ENCODE results near the gene TLR2.

TLR2 gene

GRCh38 chr4:153643406-153644383, 40.4 kb upstream of the TLR2 start:
- no peak for TF ChIP-seq Cebpa-rat (IDR thresholded peaks at IDR 0.05)
- H3K4me2 ChIP-seq = peak overlapping the region; percentile 35
- no peaks in the 10 kb centered on the region; the same call in 1 of the 2 replicates for H3K9me3 ChIP-seq

GRCh38 chr4:153645183-153645582, 38.9 kb upstream of the TLR2 start:
- Histone ChIP-seq H4K20me1 (no peaks in the 10 kb centered on the region), H3K9me3 (no peaks in the 10 kb centered on the region; the same call in 1 of the 2 replicates), H3K4me2 (no peak overlapping the region), H3K9ac (no peak overlapping the region), H3K4me1 (peaks cover 50% of the 10 kb centered on the region), H3K4me3 (no peak overlapping the region), H3K36me3 (no peaks in the 10 kb centered on the region; the same call in 1 of the 2 replicates), H3K27me3 (no peaks in the 10 kb centered on the region), H3K27ac (no peak overlapping the region)
- no peak for TF ChIP-seq Cebpa-rat (IDR thresholded peaks at IDR 0.05)

More at GRCh38 chr4:153643406-153644383, 40.4 kb upstream of the TLR2 start:
- Histone ChIP-seq H3K4me3 (no peak overlapping the region), H3K9ac (no peak overlapping the region), H3K27me3 (no peaks in the 10 kb centered on the region), H4K20me1 (0 out of 2 replicates have a peak, but pooled peaks cover 5% of the 10 kb centered on the region), H3K36me3 (peaks cover 3% of the 10 kb centered on the region), H3K4me1 (peaks cover 64% of the 10 kb centered on the region), H3K27ac (no peak overlapping the region)

- H4K20me1 ChIP-seq = no peaks in the 10 kb centered on the region
- H3K36me3 ChIP-seq = no peaks in the 10 kb centered on the region; the same call in 1 of the 2 replicates
- no peak for TF ChIP-seq Cebpa-rat (IDR thresholded peaks at IDR 0.05)
- H3K9me3 ChIP-seq = no peaks in the 10 kb centered on the region; the same call in 1 of the 2 replicates
- no peak overlapping the region for H3K4me3 ChIP-seq
- H3K4me1 ChIP-seq = peaks cover 47% of the 10 kb centered on the region
- H3K9ac ChIP-seq = no peak overlapping the region
- no peak overlapping the region for H3K4me2 ChIP-seq
- H3K27me3 ChIP-seq = no peaks in the 10 kb centered on the region
- no peak overlapping the region for H3K27ac ChIP-seq
Observed at GRCh38 chr4:153646261-153646660, 37.8 kb upstream of the TLR2 start.

- no peak overlapping the region for H3K4me3 ChIP-seq
- H3K36me3 ChIP-seq = no peaks in the 10 kb centered on the region; the same call in 1 of the 2 replicates
- no peaks in the 10 kb centered on the region for H4K20me1 ChIP-seq
- H3K4me2 ChIP-seq = no peak overlapping the region
- no peak overlapping the region for H3K27ac ChIP-seq
- H3K4me1 ChIP-seq = peaks cover 47% of the 10 kb centered on the region
- TF ChIP-seq Cebpa-rat (IDR thresholded peaks at IDR 0.05) = no peak
- H3K9ac ChIP-seq = no peak overlapping the region
- H3K9me3 ChIP-seq = no peaks in the 10 kb centered on the region; the same call in 1 of the 2 replicates
- H3K27me3 ChIP-seq = no peaks in the 10 kb centered on the region
Observed at GRCh38 chr4:153646978-153647377, 37.1 kb upstream of the TLR2 start.

DNA sequence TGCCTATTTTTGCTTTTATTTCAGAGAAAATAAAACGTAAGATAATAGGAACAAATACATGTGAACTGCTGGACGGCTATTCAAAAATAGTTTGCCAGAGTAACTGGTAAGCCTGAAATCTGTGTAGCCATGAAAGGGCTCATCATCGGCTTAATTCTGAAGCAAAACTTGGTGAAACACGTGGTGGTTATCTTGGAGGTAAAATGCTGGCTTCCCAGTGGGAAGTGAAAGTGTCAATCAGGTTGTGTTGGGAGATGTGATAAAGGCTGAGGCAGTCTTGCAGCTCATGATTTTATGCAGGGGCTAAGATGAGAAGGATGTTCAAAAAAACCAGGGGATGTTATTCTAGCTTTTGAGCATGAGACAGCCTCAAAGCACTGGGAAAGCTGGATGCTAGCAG, 36.1 kb upstream of the TLR2 start:
- H3K9ac ChIP-seq = no peak overlapping the region
- no peaks in the 10 kb centered on the region; the same call in 1 of the 2 replicates for H3K9me3 ChIP-seq
- no peak for TF ChIP-seq Cebpa-rat (IDR thresholded peaks at IDR 0.05)
- no peak overlapping the region for H3K4me3 ChIP-seq
- H3K4me2 ChIP-seq = peak overlapping the region; percentile 44
- H4K20me1 ChIP-seq = no peaks in the 10 kb centered on the region
- peaks cover 48% of the 10 kb centered on the region for H3K4me1 ChIP-seq
- no peaks in the 10 kb centered on the region for H3K27me3 ChIP-seq
- H3K27ac ChIP-seq = no peak overlapping the region
- H3K36me3 ChIP-seq = no peaks in the 10 kb centered on the region; the same call in 1 of the 2 replicates

DNA sequence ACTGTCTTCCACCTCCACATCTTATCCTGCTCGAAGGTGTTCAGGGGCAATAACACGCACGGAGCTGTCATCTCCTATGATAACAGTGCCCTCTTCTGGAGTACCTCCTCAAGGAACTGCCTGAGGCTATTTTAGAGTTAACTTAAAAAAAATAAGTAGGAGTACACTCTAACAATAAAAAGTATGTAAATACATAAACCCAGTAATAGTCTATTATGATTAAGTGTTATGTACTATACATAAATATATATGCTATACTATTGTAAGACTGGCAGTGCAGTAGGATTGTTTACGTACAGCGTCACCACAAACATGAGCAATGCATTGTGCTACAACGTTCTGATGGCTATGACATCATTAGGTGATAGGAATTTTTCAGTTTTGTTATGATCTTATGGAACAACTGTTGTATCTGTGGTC, 34.5 kb upstream of the TLR2 start:
- Histone ChIP-seq H3K4me2 (no peak overlapping the region), H3K27ac (no peak overlapping the region)
- TF ChIP-seq Cebpa-rat (IDR thresholded peaks at IDR 0.05) = no peak

DNA sequence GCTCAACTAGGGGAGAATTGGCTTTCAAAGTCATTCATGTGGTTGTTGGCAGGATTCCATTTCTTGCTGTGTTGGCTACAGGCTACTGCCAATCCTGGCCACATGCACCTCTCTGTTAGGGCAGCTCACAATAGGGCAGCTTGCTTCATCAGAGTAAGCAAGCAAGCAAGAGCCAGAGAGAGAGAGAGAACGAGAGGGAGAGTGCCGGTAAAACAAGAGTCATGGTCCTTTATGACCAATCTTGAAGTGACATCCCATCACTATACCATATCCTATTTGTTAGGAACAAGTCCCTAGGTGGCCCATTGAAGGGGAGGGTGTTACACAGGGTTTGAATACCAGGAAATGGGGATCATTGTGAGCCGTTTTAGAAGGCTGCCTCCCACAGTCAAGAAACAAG, 33.0 kb upstream of the TLR2 start:
- Histone ChIP-seq H3K9ac (no peak overlapping the region), H3K4me2 (peak overlapping the region; percentile 51), H3K36me3 (no peaks in the 10 kb centered on the region; the same call in 1 of the 2 replicates), H4K20me1 (no peaks in the 10 kb centered on the region), H3K27me3 (no peaks in the 10 kb centered on the region), H3K9me3 (no peaks in the 10 kb centered on the region), H3K27ac (peak overlapping the region; percentile 43), H3K4me1 (peaks cover 43% of the 10 kb centered on the region), H3K4me3 (no peak overlapping the region)
- TF ChIP-seq Cebpa-rat (IDR thresholded peaks at IDR 0.05) = no peak

More for the DNA sequence above, 34.5 kb upstream of the TLR2 start:
- Histone ChIP-seq H3K4me1 (peaks cover 36% of the 10 kb centered on the region), H3K9ac (no peak overlapping the region), H3K4me3 (no peak overlapping the region), H4K20me1 (no peaks in the 10 kb centered on the region), H3K27me3 (no peaks in the 10 kb centered on the region), H3K36me3 (no peaks in the 10 kb centered on the region; the same call in 1 of the 2 replicates), H3K9me3 (no peaks in the 10 kb centered on the region; the same call in 1 of the 2 replicates)

DNA sequence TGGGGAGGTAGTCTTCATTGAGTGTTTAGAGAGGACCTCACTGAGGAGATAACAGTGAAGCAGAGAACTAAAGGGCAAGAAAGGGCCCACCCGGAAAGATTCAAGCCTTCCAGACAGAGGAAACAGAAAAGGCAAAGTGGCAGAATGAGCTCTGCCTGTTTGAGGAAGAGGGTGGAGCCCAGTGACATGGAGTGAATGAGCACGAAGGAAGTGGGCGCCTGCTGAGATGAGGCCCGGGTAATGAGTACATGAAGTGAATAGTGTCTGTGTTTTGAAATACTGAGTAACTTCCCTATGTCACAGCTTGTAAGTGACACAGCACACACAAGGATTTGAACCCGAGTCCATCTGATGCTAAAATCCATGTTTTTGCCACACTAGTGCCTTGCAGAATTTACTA, 32.5 kb upstream of the TLR2 start:
- H3K4me3 ChIP-seq = no peak overlapping the region
- no peaks in the 10 kb centered on the region for H3K27me3 ChIP-seq
- H3K4me2 ChIP-seq = peak overlapping the region; percentile 51
- TF ChIP-seq Cebpa-rat (IDR thresholded peaks at IDR 0.05) = no peak
- H4K20me1 ChIP-seq = no peaks in the 10 kb centered on the region
- no peaks in the 10 kb centered on the region for H3K9me3 ChIP-seq
- H3K9ac ChIP-seq = no peak overlapping the region
- peaks cover 46% of the 10 kb centered on the region for H3K4me1 ChIP-seq
- peak overlapping the region; percentile 43 for H3K27ac ChIP-seq
- H3K36me3 ChIP-seq = no peaks in the 10 kb centered on the region; the same call in 1 of the 2 replicates

DNA sequence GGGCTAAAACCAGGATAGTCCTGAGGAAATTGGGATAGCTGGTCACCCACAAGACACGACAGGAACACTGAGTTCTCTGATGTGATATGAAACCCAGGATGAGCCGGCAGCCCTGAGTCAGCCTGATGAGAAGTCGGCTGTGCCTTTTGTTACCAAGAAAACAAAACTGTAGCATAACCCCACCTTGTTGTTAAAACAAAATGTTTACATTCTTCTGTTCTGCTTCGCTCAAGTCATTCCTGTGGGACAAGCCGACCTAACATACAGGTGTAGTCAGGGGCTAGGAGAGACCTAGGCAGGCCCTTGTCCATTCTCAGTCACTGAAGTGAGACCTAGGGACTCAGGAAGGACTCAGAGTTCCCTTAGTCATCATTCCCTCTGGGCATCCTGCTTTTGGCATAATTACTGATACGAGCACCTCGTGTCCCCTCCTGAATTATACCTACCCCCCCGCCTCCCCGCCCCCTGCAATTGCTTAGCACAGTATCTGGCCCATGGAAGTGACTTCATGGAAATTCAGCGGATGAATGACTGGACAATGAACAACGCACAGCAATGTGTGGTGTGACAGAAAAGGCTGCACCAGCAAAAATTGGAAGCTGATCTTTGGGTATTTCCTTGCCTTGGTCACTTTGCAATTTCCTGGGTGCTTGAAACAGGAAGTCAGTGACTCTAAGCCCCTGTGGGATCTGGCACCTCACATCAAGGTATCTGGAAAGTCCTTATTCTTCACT, 31.9 kb upstream of the TLR2 start:
- peak overlapping the region; percentile 51 for H3K4me2 ChIP-seq
- no peak overlapping the region for H3K4me3 ChIP-seq
- H3K4me1 ChIP-seq = peaks cover 46% of the 10 kb centered on the region
- H3K27ac ChIP-seq = peak overlapping the region; percentile 43; the same call in 1 of the 2 replicates
- H3K9me3 ChIP-seq = no peaks in the 10 kb centered on the region
- H4K20me1 ChIP-seq = no peaks in the 10 kb centered on the region
- no peaks in the 10 kb centered on the region for H3K27me3 ChIP-seq
- H3K36me3 ChIP-seq = no peaks in the 10 kb centered on the region; the same call in 1 of the 2 replicates
- no peak for TF ChIP-seq Cebpa-rat (IDR thresholded peaks at IDR 0.05)
- H3K9ac ChIP-seq = no peak overlapping the region

All from BLaER1 (cell line).